HEK293 (cell line): ENCODE measurements around the gene TP53BP2.

Source experiments
- CTCF ChIA-PET: fragments of 350-600 bp; formaldehyde crosslinking; extraction: SDS; loops from one replicate; lab custom pipeline; 2021; ENCODE audit warnings: antibody characterized with exemption; lab: Yijun Ruan, JAX
- POLR2A ChIA-PET: fragments of 300-600 bp; formaldehyde crosslinking; extraction: SDS; loops from one replicate; lab custom pipeline; 2020; ENCODE audit warnings: antibody characterized with exemption, inconsistent platforms; lab: Yijun Ruan, JAX
- H3K27ac ChIP-seq: fragments of 200-500 bp; sonication (Bioruptor generic); 2 replicates; pipeline ENCODE4 v1.5.1; 2014; ENCODE audit warnings: low read depth, low read length, control low read depth, inconsistent platforms; ENCODE audit errors: extremely low read depth
- H3K36me3 ChIP-seq, 2 experiments: fragments of 200-500 bp in 1 of 2; sonication (Bioruptor generic) in 1 of 2; 1 replicate in 1 of 2; 2 replicates in 1 of 2; pipeline ENCODE4 v1.5.1; 2014 to 2017; ENCODE audit warnings: inconsistent platforms in 2 of 2, low read length in 2 of 2; ENCODE audit not compliant: control insufficient read depth in 2 of 2, insufficient read depth in 1 of 2
- H3K4me1 ChIP-seq: fragments of 200-500 bp; sonication (Bioruptor generic); 2 replicates; pipeline ENCODE4 v1.5.1; 2014; ENCODE audit warnings: mild to moderate bottlenecking, low read length, inconsistent platforms; ENCODE audit not compliant: control insufficient read depth, insufficient read depth
- H3K4me3 ChIP-seq: 2 replicates; pipeline ENCODE4 v1.5.1; 2011; ENCODE audit warnings: low read depth, mild to moderate bottlenecking, control low read depth, low read length, moderate library complexity
- H3K9me3 ChIP-seq: fragments of 200-500 bp; sonication (Bioruptor generic); 2 replicates; pipeline ENCODE4 v1.5.1; 2014; ENCODE audit warnings: low read depth, low read length, inconsistent platforms; ENCODE audit not compliant: control insufficient read depth, insufficient read depth
- FEZF1 ChIP-seq: fragments of 450-650 bp; formaldehyde crosslinking; IDR thresholded peaks from 2 replicates; pipeline ENCODE4 v1.5.1; 2016; ENCODE audit warnings: missing biosample characterization, missing genetic modification characterization
- MEIS1 ChIP-seq: sonication (generic); formaldehyde crosslinking; IDR thresholded peaks from 2 replicates; pipeline ENCODE4 v1.8.1; 2022; ENCODE audit warnings: missing genetic modification reagents, mild to moderate bottlenecking, borderline replicate concordance
- TRIM28 ChIP-seq: IDR thresholded peaks from 2 replicates; pipeline ENCODE4 v1.6.1; 2011; ENCODE audit warnings: low read length, control low read depth, borderline replicate concordance
- WT1 ChIP-seq: fragments of 450-650 bp; formaldehyde crosslinking; IDR thresholded peaks from 2 replicates; pipeline ENCODE4 v1.5.1; 2016; ENCODE audit warnings: missing biosample characterization, missing genetic modification characterization
- ZBTB20 ChIP-seq: fragments of 450-650 bp; formaldehyde crosslinking; IDR thresholded peaks from 2 replicates; pipeline ENCODE4 v1.5.1; 2016; ENCODE audit warnings: missing biosample characterization, missing genetic modification characterization
- ZBTB21 ChIP-seq: fragments of 450-650 bp; formaldehyde crosslinking; IDR thresholded peaks from 2 replicates; pipeline ENCODE4 v1.5.1; 2017; ENCODE audit warnings: missing biosample characterization, missing genetic modification characterization
- ZNF24 ChIP-seq: fragments of 450-650 bp; formaldehyde crosslinking; IDR thresholded peaks from 2 replicates; pipeline ENCODE4 v1.5.1; 2016; ENCODE audit warnings: missing biosample characterization, missing genetic modification characterization
- ZNF335 ChIP-seq: fragments of 450-650 bp; formaldehyde crosslinking; conservative IDR thresholded peaks from 2 replicates; pipeline ENCODE4 v1.5.1; 2016; ENCODE audit warnings: missing biosample characterization, missing genetic modification characterization
- ZNF366 ChIP-seq: fragments of 450-650 bp; formaldehyde crosslinking; conservative IDR thresholded peaks from 2 replicates; pipeline ENCODE4 v1.5.1; 2016; ENCODE audit warnings: missing biosample characterization, missing genetic modification characterization
- ZNF629 ChIP-seq: fragments of 450-650 bp; formaldehyde crosslinking; IDR thresholded peaks from 2 replicates; pipeline ENCODE4 v1.5.1; 2017; ENCODE audit warnings: missing biosample characterization, missing genetic modification characterization
- ZNF76 ChIP-seq: fragments of 450-650 bp; formaldehyde crosslinking; IDR thresholded peaks from 2 replicates; pipeline ENCODE4; 2016; ENCODE audit warnings: low read depth, missing biosample characterization, missing genetic modification characterization, borderline replicate concordance
- TF ChIP-seq, protein P1 (sequence below): fragments of 450-650 bp; formaldehyde crosslinking; IDR thresholded peaks from 2 replicates; pipeline ENCODE4 v1.5.1; 2016; ENCODE audit warnings: missing biosample characterization, missing genetic modification characterization, low read depth
- TF ChIP-seq, protein P2 (sequence below): fragments of 450-650 bp; formaldehyde crosslinking; IDR thresholded peaks from 2 replicates; pipeline ENCODE4 v1.5.1; 2016; ENCODE audit warnings: missing biosample characterization, missing genetic modification characterization
- TF ChIP-seq, protein P3 (sequence below): fragments of 450-650 bp; IDR thresholded peaks from 2 replicates; pipeline ENCODE4 v1.5.1; 2018; ENCODE audit warnings: missing biosample characterization, mild to moderate bottlenecking, missing genetic modification characterization
- TF ChIP-seq, protein P4 (sequence below): fragments of 450-650 bp; formaldehyde crosslinking; IDR thresholded peaks from 2 replicates; pipeline ENCODE4 v1.5.1; 2016; ENCODE audit warnings: missing biosample characterization, missing genetic modification characterization
- TF ChIP-seq, protein P5 (sequence below): fragments of 450-650 bp; formaldehyde crosslinking; IDR thresholded peaks from 2 replicates; pipeline ENCODE4 v1.5.1; 2017; ENCODE audit warnings: missing biosample characterization, missing genetic modification characterization

The TP53BP2 gene

DNA sequence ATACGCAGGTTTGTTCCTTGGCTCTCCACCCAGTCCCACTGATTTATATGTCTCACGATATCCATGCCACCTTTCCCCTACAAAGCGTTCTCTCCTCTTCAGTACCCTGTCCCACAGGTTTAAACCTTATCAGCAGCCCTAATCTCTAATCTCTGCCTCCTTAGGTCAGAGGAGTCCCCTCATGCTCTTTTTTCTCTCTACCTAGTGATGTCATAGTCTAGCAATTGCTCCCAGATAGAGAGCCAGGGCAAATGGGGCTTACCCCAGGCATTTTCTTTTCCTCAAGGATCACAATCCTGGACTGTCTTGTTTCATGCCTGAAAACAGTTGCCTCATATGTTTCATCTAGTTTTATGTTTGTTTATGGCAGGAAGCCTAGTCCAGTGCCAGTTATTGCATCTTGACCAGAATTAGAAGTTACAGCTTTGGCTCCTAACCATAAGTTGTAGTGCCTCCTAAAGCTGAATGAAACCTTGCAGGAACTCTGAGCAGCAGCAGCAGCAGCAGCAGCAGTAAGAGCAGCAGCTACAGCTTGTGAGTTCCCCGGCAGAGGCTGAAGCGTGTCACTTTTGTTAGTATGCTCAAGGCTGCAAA is 26.7 kb upstream of the TP53BP2 start:
- H3K4me1 ChIP-seq, result no peaks in the 10 kb centered on the region
- H3K36me3 ChIP-seq, result no peaks in the 10 kb centered on the region
- no peak overlapping the region for H3K27ac ChIP-seq
- no peak overlapping the region for H3K4me3 ChIP-seq
- TF ChIP-seq MEIS1 (CRISPR knock-in tag) (no peak), ZNF335 (peak; percentile 98), ZBTB20 (tag by site-specific recombination) (no peak), ZNF629 (tag by site-specific recombination) (peak; percentile 40; the same call in 1 of the 2 replicates), ZBTB21 (tag by site-specific recombination) (peak; percentile 82), ZNF24 (tag by site-specific recombination) (no peak), WT1 (tag by site-specific recombination) (no peak), ZNF76 (no peak), FEZF1 (tag by site-specific recombination) (peak; percentile 53; the same call in 1 of the 2 replicates), ZNF366 (tag by site-specific recombination) (no peak), TRIM28 (no peak)
- TF ChIP-seq, protein P1, sequence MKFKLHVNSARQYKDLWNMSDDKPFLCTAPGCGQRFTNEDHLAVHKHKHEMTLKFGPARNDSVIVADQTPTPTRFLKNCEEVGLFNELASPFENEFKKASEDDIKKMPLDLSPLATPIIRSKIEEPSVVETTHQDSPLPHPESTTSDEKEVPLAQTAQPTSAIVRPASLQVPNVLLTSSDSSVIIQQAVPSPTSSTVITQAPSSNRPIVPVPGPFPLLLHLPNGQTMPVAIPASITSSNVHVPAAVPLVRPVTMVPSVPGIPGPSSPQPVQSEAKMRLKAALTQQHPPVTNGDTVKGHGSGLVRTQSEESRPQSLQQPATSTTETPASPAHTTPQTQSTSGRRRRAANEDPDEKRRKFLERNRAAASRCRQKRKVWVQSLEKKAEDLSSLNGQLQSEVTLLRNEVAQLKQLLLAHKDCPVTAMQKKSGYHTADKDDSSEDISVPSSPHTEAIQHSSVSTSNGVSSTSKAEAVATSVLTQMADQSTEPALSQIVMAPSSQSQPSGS (tag by site-specific recombination), result peak; percentile 76
- TF ChIP-seq, protein P2, sequence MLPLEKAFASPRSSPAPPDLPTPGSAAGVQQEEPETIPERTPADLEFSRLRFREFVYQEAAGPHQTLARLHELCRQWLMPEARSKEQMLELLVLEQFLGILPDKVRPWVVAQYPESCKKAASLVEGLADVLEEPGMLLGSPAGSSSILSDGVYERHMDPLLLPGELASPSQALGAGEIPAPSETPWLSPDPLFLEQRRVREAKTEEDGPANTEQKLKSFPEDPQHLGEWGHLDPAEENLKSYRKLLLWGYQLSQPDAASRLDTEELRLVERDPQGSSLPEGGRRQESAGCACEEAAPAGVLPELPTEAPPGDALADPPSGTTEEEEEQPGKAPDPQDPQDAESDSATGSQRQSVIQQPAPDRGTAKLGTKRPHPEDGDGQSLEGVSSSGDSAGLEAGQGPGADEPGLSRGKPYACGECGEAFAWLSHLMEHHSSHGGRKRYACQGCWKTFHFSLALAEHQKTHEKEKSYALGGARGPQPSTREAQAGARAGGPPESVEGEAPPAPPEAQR (tag by site-specific recombination), result no peak
- TF ChIP-seq, protein P3, sequence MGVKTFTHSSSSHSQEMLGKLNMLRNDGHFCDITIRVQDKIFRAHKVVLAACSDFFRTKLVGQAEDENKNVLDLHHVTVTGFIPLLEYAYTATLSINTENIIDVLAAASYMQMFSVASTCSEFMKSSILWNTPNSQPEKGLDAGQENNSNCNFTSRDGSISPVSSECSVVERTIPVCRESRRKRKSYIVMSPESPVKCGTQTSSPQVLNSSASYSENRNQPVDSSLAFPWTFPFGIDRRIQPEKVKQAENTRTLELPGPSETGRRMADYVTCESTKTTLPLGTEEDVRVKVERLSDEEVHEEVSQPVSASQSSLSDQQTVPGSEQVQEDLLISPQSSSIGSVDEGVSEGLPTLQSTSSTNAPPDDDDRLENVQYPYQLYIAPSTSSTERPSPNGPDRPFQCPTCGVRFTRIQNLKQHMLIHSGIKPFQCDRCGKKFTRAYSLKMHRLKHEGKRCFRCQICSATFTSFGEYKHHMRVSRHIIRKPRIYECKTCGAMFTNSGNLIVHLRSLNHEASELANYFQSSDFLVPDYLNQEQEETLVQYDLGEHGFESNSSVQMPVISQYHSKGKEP (tag by site-specific recombination), result 0 out of 2 replicates have a peak, but pooled peaks have one; percentile 32
- TF ChIP-seq, protein P4, sequence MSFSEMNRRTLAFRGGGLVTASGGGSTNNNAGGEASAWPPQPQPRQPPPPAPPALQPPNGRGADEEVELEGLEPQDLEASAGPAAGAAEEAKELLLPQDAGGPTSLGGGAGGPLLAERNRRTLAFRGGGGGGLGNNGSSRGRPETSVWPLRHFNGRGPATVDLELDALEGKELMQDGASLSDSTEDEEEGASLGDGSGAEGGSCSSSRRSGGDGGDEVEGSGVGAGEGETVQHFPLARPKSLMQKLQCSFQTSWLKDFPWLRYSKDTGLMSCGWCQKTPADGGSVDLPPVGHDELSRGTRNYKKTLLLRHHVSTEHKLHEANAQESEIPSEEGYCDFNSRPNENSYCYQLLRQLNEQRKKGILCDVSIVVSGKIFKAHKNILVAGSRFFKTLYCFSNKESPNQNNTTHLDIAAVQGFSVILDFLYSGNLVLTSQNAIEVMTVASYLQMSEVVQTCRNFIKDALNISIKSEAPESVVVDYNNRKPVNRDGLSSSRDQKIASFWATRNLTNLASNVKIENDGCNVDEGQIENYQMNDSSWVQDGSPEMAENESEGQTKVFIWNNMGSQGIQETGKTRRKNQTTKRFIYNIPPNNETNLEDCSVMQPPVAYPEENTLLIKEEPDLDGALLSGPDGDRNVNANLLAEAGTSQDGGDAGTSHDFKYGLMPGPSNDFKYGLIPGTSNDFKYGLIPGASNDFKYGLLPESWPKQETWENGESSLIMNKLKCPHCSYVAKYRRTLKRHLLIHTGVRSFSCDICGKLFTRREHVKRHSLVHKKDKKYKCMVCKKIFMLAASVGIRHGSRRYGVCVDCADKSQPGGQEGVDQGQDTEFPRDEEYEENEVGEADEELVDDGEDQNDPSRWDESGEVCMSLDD, result no peak
- TF ChIP-seq, protein P5, sequence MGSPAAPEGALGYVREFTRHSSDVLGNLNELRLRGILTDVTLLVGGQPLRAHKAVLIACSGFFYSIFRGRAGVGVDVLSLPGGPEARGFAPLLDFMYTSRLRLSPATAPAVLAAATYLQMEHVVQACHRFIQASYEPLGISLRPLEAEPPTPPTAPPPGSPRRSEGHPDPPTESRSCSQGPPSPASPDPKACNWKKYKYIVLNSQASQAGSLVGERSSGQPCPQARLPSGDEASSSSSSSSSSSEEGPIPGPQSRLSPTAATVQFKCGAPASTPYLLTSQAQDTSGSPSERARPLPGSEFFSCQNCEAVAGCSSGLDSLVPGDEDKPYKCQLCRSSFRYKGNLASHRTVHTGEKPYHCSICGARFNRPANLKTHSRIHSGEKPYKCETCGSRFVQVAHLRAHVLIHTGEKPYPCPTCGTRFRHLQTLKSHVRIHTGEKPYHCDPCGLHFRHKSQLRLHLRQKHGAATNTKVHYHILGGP (tag by site-specific recombination), result no peak
- ChIA-PET POLR2A (interaction anchor here (1.5 kb wide), 1 partner anchor 26 kb away, joined by 4 read pairs; no protein-coding TSS in a partner anchor), CTCF (interaction anchor here (0.6 to 0.7 kb wide), 2 partner anchors 22 to 168 kb away, joined by 3 read pairs; no protein-coding TSS in a partner anchor)
- H3K9me3 ChIP-seq, result no peaks in the 10 kb centered on the region
